Embryonic facial prominence (tissue), 1 donor: ENCODE results near the gene RAPGEF4.

Experiments used
- DNase-seq: peaks from one replicate; pipeline ENCODE4 v3.0.0-alpha.2; 2016; ENCODE audit errors: extremely low spot score

Gene RAPGEF4

GRCh38 chr2:172904236-172904635 lies 168.6 kb downstream of the RAPGEF4 start:
- no peak for DNase-seq

- DNase-seq: no peak
These were observed 170.5 kb downstream of the RAPGEF4 start for GRCh38 chr2:172905937-172906811.

GRCh38 chr2:172908275-172908674 lies 172.6 kb downstream of the RAPGEF4 start:
- DNase-seq: no peak

- DNase-seq: no peak
These were observed 173.8 kb downstream of the RAPGEF4 start for GRCh38 chr2:172909454-172909853.

GRCh38 chr2:172912266-172912665 lies 176.6 kb downstream of the RAPGEF4 start:
- DNase-seq: no peak

GRCh38 chr2:172914341-172915008 lies 178.8 kb downstream of the RAPGEF4 start:
- DNase-seq: no peak

GRCh38 chr2:172917716-172918115 lies 182.1 kb downstream of the RAPGEF4 start:
- DNase-seq: no peak

DNA sequence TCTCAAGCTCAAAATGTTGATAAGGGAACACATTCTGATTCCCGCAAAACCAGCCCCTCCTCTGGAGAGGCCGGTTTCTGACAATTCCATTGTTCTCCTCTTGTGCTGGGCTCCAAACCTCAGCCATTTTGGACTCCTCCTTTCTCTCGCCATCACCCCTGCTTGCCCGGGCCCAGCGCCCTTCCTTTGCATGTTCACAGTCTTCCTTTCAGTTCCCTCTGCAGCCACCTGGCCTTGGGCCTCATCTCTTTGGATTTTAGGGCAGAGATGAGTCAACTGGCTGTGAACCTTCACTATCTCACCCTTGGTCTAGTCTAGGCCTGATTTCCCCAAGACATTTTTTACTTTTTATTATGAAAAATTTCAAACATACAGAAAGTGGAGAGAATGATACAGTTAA lies 184.1 kb downstream of the RAPGEF4 start:
- no peak for DNase-seq

DNA sequence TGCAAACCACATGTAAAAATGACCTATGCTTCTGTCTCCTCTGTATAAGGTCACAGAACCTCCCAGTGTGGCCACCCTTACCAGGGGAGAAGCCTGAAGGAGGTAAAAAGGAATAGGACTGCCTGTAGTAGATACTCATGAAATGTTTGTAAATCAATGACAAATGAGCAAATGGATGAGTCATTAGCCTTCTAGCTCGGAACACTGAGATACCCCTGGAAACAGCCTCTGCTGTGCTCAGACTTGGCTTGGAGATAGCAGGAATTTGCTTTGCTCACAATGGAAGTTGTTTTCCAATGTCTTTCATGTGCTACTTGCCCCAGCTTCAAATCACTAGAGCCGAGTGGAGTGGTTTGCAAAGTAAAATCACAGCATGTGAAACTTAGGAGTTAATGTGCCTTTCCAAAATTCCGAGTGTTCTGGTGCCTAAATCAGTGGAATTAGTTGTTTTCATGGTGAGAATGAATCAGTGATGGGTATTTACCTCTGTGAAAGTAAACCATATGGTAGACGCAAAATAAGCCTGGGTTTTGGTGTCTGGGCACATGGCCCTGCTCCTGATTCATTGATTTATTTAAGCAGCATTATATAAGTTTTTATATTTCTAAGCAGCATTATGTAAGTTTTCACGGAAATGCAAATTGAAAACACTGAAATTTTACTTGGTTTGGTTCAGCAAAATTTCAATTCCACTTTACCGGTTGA lies 186.0 kb downstream of the RAPGEF4 start:
- no peak for DNase-seq

GRCh38 chr2:172922306-172922705 lies 186.7 kb downstream of the RAPGEF4 start:
- no peak for DNase-seq

DNA sequence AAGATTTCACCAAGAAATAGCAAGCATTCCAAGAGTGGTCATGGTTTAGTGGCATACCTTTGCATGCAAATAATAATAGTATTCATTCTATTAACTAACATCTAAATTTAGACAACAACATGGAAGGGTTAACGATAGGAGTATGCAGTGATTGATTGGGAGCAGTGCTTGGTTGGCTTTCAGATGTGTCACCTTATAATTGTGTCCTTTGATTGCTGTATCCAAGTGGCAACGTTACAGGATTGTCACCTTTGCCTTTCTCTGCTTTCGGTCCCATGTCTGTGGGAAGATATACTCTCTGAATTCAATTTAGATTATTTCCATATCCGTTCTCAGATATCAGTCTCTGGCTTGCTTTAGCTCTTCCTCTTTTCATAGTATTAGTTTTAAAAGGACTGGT lies 187.2 kb downstream of the RAPGEF4 start:
- DNase-seq: no peak

GRCh38 chr2:172924097-172924660 lies 188.5 kb downstream of the RAPGEF4 start:
- no peak for DNase-seq

DNA sequence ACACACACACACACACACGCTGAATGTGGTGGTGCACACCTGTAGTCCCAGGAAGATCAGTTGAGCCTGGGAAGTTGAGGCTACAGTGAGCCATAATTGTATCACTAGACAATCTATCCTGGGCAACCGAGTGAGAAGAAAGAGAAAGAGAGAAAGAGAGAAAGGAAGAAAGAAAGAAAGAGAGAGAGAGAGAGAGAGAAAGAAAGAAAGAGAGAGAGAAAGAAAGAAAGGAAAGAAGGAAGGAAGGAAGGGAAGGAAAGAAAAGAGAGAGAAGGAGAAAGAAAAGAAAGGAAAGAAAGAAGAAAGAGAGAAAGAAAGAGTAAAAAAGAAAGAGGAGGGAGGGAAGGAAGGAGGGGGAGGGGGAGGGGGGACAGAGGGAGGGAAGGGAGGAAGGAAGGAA lies 190.0 kb downstream of the RAPGEF4 start:
- DNase-seq: no peak

DNA sequence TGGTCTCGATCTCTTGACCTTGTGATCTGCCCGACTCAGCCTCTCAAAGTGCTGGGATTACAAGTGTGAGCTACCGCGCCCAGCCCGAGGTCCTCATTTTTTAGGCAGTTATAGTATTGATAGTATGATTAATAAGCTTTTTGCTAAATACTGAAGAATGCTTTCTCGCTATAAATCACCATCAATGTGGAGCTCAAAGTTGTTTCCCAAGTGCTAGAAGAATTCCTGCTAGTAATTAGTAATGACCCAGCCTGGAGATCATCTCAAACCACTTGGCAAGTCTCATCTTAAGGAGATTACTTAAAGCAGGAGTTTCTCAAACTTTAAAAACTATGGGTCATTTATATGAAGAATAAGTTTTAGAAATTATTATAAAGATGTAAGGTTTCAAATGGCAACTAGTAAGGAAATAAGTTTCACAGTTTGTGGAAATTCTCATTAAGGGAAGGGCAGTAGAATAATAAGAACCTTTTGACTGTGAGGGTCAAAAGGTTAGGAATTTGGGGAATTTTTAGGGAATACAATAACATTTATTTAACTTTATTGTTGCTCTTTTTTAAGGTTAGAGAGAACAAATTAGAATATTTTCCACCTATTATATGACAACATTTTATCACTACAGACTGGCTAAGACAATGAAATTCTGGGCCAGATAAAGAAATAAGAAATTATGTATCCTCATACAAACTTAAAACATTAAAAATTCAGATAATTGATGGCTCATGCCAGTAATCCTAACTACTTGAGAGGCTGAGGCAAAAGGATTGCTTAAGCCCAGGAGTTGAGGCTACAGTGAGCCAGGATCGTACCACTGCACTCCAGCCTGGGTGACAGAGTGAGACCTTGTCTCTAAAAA lies 191.4 kb downstream of the RAPGEF4 start:
- DNase-seq: no peak

DNA sequence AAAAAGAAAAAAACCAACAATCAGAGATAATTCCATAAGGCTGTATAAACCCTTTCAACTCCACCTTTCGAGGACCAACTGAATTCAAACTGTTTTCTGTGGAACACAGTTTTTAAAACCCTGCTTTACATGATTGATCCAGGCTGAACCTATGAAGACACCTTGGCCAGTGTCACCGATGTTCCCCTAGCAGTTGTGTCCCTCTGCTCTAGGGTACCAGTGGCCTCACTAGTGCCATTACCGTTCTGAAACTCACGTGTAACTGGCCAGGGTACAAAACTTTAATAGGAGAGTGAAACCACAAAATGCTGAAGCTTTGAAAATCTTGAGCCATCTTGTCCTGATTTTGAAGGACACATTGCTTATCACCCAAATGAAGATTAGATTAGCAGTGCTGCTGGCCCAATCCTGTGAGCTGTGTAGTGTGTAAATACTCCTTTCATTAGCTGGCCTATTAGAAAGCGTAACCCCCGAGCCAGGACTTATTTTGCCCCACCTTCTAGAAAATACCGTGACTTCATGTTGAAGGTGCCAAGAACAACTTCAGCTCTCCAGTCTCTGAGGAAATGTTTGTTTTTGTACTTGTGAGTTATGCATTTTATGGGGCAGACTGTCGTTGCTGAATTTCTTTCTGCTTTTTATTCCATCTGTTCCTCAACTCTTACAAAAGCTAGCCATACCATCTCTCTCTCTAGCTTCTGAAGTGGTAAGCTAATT lies 192.2 kb downstream of the RAPGEF4 start:
- DNase-seq: no peak

DNA sequence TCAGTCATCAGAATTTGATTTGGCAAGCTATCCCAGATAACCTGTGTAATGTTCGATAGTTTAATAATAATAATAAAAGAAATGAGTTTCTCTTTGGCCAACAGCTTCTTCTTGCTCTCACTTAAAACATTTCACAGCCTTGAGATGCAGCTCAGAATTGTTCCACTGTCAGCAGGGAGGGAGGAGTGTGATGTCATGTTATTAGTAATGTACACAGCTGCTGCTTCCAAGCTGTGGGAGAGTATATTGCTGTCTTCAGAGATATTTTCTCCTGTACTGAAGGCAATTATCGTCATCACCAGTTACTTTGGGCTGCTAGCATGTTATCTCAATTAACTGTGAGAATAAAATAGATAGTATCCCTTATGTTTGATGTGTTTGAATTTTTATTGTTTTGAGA lies 193.1 kb downstream of the RAPGEF4 start:
- DNase-seq: no peak

DNA sequence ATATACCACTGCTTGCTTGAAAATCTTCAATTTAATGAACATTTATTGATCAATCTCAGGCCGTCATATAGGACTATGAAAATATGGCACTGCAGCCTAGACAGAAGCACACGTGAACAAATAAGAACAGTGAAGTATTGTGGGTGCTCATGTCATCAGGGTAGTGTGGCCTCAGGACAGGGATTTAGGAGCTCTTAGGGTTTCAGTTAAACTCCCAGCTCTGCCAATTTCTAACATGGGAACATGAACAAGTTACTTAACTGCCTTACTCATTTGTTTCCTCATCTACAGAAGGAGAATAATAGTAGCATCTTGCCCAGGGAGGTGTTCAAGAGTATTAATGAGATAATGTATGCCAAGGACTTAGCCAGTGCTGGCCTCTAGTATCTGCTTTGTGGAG lies 194.0 kb downstream of the RAPGEF4 start:
- no peak for DNase-seq

GRCh38 chr2:172930871-172931255 lies 195.2 kb downstream of the RAPGEF4 start:
- DNase-seq: no peak

DNA sequence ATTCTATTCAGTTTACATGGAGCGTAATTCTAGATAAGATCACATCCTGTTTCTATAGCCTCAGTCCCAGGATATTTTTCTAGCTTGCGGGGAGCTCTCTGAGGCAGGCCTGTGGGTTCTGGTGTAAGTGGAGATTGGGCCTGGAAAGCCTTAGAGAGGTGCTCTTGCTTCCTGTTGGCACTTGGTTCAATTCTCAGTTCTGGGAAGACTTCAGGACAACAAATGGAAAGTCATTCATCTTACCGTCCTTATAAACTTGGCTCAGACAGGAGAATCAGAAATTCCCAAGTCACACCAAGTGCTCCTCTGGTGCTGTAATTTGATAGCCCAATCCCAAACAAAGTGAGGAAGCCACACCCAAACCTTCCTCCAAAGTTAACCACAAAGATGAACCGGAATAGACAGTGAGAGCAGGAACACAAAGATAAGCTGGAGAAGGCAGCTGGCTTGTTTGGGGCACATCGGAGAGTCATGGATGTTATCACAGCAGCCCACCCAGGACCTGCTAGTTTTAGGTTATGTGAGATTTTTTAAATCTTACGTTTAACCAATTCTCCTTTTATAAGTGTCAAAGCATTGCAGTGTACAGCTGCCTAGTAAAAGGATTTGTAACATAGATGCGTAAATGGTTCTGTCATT lies 195.7 kb downstream of the RAPGEF4 start:
- DNase-seq: no peak

DNA sequence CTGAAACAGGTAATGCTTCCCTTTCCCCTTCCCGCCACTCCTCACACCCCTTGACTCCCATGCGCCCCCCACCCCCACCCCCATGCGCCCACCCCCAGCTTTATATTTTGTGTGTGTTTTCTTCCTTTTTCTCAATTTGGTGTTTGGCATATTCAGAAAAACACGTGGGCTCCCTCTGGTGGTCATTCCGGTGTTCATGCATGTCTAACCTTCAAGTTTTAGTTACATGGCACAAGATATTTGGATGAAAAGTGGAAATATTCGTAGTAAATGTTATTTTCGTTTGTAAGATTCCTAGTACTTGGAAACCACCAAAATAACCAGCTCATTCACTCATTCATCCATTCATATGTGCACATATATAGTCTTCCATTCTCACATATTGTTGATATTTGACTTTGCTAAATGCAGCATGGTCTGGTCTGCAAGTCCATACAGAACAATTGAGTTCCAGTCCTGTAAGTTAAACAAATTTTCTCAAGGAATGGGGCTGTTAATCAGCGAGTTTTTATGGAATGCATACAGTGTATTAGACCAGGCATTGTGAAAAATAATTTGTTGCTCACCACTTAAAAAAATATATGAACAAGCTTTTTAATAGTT lies 196.4 kb downstream of the RAPGEF4 start:
- DNase-seq: no peak
